ENCODE data around the gene MTMR2.
"Not testable (repeated sequence)": the region's sequence is repeated elsewhere in the genome, so short reads cannot be mapped to it uniquely, and the experiment has no call there.

The MTMR2 gene

DNA sequence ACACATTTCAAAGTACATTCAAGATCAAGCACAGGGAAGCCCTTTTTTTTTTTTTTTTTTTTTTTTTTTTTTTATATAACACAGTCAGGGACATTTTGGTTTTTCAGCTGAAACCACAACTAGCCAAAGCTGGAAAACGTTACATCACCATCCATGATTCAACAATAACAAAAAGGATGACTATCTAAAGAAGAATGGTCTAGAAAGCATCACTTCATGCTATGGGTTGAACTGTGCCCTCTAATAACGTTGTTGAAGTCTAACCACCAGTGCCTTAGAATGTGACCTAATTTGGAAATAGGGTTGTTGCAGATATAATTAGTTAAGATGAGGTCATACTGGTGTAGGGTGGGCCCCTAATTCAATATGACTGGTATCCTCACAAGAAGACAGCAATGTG, 46.6 kb downstream of the MTMR2 start:
- DNase-seq (ENCODE audit: low spot score), result no peak
- Histone ChIP-seq H3K4me3 (no peak overlapping the region), H3K27ac (peak overlapping the region in 1 of 2 donors; percentile 23)
- TF ChIP-seq, protein P1, sequence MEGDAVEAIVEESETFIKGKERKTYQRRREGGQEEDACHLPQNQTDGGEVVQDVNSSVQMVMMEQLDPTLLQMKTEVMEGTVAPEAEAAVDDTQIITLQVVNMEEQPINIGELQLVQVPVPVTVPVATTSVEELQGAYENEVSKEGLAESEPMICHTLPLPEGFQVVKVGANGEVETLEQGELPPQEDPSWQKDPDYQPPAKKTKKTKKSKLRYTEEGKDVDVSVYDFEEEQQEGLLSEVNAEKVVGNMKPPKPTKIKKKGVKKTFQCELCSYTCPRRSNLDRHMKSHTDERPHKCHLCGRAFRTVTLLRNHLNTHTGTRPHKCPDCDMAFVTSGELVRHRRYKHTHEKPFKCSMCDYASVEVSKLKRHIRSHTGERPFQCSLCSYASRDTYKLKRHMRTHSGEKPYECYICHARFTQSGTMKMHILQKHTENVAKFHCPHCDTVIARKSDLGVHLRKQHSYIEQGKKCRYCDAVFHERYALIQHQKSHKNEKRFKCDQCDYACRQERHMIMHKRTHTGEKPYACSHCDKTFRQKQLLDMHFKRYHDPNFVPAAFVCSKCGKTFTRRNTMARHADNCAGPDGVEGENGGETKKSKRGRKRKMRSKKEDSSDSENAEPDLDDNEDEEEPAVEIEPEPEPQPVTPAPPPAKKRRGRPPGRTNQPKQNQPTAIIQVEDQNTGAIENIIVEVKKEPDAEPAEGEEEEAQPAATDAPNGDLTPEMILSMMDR (IDR thresholded peaks at IDR 0.05), result no peak

GRCh38 chr11:95870877-95871276, 53.0 kb downstream of the MTMR2 start:
- not testable (repeated sequence) for H3K27ac ChIP-seq; H3K4me3 ChIP-seq; DNase-seq (ENCODE audit: low spot score)

- DNase-seq (ENCODE audit: low spot score), result no peak
- TF ChIP-seq, protein P1 (IDR thresholded peaks at IDR 0.05), result no peak
Measured at GRCh38 chr11:95867105-95867504, 56.8 kb downstream of the MTMR2 start.

GRCh38 chr11:95863486-95864140, 60.3 kb downstream of the MTMR2 start:
- DNase-seq (ENCODE audit: low spot score), result no peak
- H3K4me3 ChIP-seq, result no peak overlapping the region
- TF ChIP-seq, protein P1 (IDR thresholded peaks at IDR 0.05), result no peak
- no peak overlapping the region for H3K27ac ChIP-seq

More at GRCh38 chr11:95867105-95867504, 56.8 kb downstream of the MTMR2 start:
- H3K27ac ChIP-seq, result no peak overlapping the region
- H3K4me3 ChIP-seq, result no peak overlapping the region

GRCh38 chr11:95860024-95860423, 63.9 kb downstream of the MTMR2 start:
- not testable (repeated sequence) for H3K4me3 ChIP-seq; DNase-seq (ENCODE audit: low spot score); H3K27ac ChIP-seq

GRCh38 chr11:95854362-95854761, 69.5 kb downstream of the MTMR2 start:
- DNase-seq (ENCODE audit: low spot score); H3K27ac ChIP-seq; H3K4me3 ChIP-seq: not testable (repeated sequence)

GRCh38 chr11:95853862-95854261, 70.0 kb downstream of the MTMR2 start:
- Histone ChIP-seq H3K27ac (no peak overlapping the region), H3K4me3 (no peak overlapping the region)
- TF ChIP-seq, protein P1 (IDR thresholded peaks at IDR 0.05), result no peak
- no peak for DNase-seq (ENCODE audit: low spot score)

DNA sequence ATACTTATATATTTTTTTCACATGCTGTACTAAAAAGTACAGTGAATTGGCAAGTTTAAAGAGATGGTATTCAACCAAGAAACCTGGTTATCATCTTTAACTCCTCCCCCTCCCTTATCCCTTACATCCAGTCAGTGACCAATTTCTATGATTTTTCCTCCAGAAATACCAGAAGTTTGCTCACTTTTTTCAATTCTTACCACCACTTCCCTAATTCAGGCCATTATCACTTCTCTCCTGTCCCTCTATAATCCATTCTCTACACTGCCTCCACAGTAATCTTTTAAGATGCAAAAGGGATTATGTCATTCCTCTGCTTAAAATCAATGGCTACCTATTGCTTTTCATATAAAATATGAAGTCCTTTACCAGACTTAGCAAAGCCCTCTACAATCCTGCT, 70.8 kb downstream of the MTMR2 start:
- Histone ChIP-seq H3K27ac (no peak overlapping the region), H3K4me3 (no peak overlapping the region)
- no peak for DNase-seq (ENCODE audit: low spot score)
- TF ChIP-seq, protein P1 (IDR thresholded peaks at IDR 0.05), result no peak

DNA sequence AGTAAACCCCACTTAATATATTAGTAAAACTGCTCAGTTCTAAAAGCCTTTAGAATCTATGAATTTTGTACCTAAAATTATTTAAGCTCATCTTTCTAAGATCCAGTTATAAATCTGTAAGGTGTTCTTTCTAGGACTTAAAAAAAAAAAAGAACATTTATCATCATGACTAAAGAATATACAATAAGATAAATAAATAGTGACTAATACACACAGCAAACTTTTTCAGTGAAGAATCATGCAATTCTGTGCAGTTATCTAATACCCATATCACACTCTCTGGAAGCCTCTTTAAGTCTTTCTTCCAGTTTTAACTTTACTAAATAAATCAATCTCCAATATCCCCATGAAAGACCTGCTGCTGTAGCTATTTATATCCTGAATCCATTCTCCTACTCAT, 73.8 kb downstream of the MTMR2 start:
- Histone ChIP-seq H3K27ac (no peak overlapping the region), H3K4me3 (no peak overlapping the region)
- TF ChIP-seq, protein P1 (IDR thresholded peaks at IDR 0.05), result no peak
- no peak for DNase-seq (ENCODE audit: low spot score)

Measured in coronary artery (tissue), 2 donors.